Activated CD8-positive, alpha-beta memory T cell treated with anti-CD3 and anti-CD28 coated beads for 1 hour (primary cell): Measurements from ENCODE around the gene CHCT1.
A peak's percentile ranks its signal among the peaks of the same experiment; 100 is the strongest.
"Not testable (repeated sequence)": the region's sequence is repeated elsewhere in the genome, so short reads cannot be mapped to it uniquely, and the experiment has no call there.

Experiments used
- DNase-seq, 2 donors: peaks; one replicate each; pipeline ENCODE4 v3.0.0-alpha.2; 2020; ENCODE audit warnings: low read depth in 1 of 2; ENCODE audit errors: extremely low read depth in 1 of 2

Gene CHCT1

DNA sequence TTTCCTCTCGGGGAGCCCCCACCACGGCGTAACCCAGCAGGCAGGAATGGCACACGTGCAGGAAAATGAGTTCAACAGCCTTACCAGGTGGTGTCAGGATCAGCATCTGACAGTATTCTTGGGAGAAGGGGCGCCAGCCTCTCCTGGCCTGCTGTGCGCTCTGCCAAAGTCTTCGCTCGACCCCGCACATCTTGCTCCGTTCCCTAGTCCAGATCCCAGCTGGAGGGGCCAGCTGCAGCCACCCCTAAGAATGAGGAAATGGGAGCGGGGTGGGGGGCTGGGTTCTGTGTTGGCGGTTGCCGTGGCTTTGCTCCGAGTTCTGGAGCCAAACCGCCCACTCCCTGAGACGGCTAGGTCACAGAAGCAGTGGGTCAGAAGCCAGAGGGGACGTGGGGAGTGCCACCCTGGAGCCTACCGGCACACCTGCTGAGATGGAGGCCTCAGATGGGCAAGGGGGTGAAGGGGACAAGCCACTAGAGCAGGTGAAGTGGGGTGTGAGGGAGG, at the start of gene CHCT1:
Gene CHCT1 (plus strand): TSS at position 328 of the 504 bp plus-strand sequence. CDS start 104 bp downstream, at position 432.
- DNase-seq = no peak

DNA sequence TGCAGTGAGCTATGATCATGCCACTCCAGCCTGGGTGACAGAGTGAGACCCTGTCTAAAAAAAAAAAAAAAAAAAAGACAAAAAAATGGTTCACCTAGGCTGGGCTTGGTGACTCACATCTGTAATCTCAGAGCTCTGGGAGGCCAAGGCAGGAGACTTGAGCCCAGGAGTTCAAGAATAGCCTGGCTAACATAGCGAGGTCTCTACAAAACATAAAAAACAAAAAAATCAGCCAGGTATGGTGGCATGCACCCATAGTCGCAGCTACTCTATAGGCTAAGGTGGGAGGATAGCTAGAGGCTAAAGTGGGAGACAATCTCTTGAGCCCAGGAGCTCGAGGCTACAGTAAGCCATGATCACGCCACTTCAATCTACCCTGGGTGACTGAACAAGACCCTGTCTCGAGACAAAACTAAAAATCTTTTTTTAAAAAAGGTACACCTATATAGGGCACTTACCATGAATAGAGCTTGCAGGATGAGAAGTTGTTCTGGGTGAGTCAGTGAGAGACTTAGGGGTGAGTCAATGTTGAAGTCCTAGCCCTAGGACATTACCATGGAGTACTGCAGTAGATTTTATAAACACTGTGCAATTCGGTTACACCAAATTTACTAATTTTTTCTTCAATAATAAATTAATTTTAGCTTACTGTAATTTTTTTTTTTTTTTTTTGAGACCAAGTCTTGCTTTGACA, 49.4 kb upstream of the CHCT1 start:
- DNase-seq = no peak

DNA sequence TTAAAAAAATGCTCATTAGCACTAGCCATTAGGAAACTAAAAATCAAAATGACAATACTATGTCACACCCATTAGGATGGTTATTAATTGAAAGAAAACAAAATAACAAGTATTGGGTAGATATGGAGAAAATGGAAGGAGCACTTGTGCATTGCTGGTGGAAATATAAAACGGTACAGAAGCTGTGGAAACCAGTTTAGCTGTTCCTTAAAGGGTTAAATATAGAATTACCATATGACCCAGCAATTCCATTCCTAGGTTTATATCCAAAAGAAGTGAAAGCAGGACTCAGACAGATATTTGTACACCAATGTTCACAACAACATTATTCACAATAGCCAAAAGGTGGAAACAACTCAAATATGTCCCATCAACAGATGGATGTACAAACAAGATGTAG, 44.1 kb upstream of the CHCT1 start:
- not testable (repeated sequence) for DNase-seq

DNA sequence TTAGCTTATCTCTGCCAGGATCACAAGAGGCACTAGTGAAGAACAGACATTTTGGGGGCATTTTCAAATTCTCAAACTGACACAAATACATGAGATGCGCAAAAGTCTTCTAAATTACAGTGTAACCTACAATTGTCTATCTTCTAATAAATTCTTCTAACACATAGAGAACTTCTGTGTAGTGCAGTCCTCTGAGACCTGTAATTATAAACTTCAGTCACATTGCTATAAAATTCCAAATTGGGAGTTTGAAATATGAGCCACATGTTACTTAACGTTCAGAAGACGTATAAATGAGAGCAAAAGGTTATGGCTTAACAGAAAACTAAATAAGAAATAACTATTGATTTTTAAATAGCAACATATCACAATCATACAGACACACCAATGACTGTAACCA, 42.8 kb upstream of the CHCT1 start:
- not testable (repeated sequence) for DNase-seq

DNA sequence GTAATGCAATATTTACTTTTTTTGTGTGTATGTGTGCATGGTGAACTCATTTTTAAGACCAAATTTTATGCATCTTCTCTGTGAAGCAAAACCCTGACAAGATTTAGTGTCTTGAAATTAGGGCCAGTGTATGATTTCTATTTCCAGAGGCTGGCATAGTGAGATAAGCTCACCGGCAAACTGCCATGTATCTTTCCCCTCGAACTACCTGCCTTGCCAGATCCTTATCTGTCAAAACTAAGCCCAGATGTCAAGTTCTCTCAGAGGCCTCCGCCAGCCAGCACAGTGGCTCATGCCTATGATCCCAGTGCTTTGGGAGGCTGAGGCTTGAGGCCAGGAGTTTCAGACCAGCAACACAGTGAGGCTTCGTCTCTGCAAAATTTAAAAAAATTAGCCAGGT, 40.3 kb upstream of the CHCT1 start:
- DNase-seq = no peak

DNA sequence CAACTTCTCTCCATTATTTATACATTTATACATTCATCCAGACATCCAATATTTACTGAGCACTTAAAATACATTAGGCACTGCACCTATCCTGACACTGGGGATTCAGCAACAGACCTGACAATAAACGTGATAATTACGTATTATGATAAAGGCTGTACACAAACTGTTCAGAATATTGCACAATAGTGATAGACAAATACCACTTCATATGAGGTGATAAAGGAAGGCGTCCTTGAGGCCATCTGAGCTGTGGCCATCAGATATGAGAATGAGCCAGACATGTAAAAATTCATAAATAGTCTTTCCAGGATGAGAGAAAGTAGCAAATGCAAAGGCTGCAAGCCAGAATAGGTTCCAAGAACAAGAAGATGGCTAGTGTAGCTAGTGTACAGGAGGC, 38.9 kb upstream of the CHCT1 start:
- DNase-seq = no peak

DNA sequence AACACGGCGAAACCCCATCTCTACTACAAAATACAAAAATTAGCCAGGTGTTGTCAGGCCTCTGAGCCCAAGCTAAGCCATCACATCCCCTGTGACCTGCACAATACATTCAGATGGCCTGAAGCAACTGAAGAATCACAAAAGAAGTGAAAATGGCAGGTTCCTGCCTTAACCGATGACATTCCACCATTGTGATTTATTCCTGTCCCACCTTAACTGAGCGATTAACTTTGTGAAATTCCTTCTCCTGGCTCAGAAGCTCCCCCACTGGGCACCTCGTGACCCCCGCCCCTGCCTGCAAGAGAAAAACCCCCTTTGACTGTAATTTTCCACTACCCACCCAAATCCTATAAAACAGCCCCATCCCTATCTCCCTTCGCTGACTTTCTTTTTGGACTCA, 37.4 kb upstream of the CHCT1 start:
- not testable (repeated sequence) for DNase-seq

DNA sequence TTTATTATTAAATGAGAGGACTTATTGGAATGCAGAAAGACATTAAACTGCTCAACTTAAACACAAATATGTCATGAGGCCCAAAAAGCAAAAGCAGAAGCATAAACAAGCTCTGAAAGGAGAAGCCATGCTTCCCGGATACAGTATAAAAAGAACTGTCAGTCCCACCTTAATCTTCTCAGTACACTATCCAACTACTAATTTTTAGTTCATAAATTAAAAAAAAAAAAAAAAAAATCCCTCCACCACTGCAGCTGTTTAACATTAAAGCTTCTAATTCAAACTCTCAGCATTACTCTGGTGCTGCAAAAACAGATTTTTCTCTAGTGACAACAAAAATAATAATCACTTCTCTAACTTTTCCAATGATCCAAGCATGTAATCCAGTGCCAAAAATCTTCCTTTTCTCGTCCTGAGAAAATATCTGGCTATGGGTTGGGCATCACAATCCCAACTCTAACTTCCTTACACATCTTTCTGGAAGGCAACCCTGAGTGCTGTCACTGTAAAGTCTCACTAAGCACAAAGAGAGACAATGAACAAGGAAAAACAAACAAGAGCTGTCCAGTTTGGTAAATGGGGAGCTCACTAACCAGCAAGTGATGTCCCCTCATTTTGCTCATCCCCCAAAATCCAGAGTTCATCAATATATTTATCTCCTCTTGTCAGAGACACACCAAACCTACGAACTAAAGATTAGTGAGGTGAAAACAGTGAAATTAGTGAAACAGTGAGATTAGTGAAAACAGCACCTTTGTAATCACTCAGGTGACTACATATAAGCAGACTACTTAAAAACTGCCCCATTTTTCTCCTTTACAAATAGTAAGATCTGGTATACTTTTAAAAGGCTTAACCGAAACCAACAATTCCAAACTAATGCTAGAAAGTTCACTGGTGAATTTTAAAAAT, 35.9 kb upstream of the CHCT1 start:
- DNase-seq = no peak

DNA sequence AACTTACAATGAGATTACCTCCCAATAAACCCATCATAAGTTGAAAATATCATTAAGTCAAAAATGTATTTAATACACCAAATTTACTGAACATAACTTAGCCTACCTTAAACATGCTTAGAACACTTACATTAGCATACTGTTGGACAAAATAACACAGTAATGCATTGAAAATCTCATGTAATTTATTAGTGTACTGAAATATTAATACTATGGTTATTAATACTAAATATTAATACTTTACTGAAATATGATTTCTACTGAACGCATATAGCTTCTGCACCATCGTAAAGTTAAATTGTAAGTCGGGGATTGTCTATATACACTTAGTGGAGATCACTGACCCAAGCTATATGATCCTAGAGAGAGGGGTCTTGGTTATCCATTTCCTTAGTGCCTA, 34.6 kb upstream of the CHCT1 start:
- DNase-seq = no peak

DNA sequence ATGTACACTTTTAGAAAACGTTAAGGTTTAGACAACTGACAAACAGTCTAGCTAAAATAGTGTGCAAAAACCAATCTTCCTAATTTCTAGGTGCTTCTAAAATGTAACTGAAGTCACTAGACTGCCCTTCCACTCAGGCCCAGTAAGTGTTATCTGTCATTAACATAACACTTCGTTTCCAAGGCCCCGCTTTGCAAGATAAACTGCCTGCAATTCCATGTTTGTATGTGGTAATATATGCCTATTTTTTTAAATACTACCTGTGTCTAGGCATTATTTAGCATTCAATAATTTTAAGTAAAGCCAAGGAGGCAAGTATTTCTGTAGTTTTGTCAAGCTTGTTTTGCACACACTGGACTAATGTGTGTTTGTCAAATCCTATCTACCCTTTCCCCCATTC, 33.5 kb upstream of the CHCT1 start:
- no peak for DNase-seq

DNA sequence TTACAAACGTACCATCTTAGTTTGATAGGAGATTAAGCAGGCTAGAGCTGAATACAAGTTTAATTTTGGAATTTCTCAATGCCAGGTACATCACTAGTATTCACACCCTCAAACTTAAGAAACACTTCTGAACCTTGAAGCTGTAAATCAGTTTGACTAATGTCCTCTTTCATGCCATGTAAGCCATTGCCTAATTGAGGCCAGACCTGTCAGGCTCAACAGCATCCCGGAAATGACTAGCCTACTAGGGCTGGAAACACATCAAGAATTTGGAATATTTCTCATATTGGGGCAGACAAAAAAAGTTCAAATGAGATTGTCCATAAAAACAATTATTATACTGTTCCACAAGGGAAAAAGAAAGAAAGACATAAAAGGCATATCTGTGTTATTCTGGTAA, 32.1 kb upstream of the CHCT1 start:
- no peak for DNase-seq

DNA sequence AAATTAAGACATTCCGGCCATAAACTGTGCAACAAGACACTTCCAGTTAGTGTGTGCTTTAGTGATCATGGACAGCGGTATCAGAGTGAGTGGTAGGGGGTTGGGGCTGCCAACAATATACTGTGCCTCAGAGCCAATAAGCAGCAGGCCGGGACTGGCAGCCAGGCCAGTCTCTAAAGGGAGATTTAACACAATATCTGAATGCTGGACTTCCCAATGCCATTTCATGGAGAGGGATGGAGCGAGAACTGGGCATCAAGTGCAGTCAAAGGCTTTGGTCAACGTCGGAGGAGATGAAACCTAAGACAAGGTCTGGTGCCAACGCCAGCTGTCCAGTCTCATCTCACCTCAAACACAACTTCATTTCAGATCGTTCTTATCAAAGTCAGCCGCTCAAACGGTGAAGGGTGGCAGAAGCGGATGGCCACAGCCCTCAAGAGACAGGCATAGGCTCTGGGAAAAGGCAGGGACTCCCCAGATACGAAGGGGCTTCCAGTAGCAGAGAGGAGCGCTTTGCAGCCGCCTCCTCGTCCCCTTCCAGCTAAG, 31.3 kb upstream of the CHCT1 start:
- no peak for DNase-seq

DNA sequence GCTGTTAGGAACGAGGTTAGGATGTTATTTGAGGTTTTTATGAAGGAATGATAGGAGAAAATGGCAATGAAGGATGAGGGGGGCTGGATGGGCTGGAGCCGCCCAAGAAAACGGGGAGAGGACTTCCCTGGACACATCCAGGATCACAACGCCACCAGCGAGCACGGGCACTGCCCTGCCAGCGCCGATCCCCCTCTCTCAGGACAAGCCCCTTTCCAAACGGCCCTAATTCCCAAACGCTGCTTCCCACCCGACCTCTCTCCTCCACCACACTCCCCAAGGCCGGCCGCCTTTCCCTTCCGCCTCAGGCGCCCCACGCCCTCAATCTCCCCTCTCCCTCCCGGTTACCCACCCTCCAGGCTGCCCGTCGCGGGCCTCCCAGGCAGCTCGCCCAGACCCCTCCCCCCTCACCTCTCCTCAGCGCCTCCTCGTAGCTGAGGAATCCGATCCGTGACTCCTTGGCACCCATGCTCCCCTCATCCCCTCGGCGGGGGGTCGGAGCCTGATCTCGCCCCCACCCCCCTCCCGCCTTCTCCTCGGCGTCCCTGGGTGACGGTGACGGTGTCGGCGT, 30.7 kb upstream of the CHCT1 start:
- no peak for DNase-seq

DNA sequence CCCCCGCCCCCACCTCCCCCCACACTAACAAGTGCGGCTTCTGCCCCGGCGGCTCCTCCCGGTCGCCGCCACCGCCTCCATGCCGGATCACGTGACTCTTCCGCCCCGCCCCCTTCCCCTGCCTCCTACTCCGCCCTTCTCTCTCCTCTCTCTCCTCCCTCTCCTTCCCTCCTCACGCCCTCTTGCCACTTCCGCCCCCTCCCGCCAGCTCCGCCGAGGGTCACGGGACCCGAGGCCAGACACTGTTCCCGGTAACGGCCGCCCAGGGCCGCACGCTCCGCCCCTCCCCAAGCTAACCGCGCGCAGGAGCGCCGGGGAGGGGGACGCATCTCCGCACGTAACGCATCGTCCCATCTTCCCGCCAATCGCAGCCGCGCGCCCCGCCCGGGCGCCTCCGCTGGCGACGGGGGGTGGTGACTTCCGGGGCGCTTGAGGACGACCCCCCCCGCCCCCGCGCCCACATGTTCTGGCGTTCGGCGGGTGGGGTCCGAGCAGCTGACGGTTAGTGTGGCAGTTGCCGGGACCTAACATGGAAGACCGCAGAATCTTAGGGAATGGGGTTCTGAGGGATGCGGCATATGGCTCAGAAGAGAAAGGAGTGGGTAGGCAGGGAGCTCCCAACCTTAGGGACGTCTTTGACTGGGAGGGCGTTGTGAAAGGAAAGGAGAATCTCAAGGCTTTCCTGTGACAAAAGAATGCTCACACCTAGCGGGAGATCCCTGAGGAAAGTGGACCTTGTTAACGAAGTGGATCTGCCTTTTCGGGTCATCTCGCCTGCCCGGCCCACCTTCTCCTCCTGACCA, 30.0 kb upstream of the CHCT1 start, which contains the start of gene USP32:
Gene USP32 (minus strand): TSS at position 92 of the 803 bp plus-strand sequence. CDS start 194 bp downstream, outside the sequence.
- DNase-seq = peak; percentile 92 to 97

DNA sequence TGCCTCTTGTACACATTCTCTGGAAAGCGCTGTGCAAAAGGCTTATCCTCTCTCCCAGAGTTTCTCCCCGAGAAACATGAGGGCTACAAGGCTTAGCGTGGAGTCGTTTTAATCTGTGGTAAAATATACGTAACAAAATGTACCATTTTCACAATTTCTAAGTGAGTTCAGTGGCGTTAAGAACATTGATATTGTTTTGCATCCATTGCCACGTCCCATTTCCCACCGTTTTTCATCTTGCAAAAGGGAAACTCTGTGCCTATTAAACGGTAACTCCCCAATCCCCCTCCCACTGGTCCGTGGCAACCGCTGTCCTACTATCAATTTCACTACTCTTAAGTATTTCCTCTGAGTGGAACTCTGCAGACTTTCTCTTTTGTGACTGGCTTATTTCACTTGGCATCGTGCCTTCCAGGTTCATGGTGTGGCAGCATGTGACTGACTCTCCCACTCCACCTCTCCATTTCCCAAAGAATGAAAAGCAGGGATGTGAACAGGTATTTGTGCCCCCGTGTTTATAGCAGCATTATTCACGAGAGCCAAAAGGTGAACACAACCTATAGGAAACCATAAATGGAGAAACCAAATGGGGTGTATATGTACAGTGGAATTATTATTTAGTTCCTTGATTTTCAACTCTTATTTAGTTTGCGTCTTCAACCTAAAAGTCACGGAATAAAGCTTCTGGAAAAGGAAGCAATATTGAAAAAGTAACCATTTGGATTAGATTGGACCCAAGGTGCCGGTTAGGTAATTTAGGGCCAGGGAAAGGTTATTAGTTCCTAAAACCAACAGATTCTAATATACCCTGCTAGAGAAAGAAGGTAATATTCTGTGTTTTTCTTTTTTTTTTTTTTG, 29.2 kb upstream of the CHCT1 start:
- no peak for DNase-seq

DNA sequence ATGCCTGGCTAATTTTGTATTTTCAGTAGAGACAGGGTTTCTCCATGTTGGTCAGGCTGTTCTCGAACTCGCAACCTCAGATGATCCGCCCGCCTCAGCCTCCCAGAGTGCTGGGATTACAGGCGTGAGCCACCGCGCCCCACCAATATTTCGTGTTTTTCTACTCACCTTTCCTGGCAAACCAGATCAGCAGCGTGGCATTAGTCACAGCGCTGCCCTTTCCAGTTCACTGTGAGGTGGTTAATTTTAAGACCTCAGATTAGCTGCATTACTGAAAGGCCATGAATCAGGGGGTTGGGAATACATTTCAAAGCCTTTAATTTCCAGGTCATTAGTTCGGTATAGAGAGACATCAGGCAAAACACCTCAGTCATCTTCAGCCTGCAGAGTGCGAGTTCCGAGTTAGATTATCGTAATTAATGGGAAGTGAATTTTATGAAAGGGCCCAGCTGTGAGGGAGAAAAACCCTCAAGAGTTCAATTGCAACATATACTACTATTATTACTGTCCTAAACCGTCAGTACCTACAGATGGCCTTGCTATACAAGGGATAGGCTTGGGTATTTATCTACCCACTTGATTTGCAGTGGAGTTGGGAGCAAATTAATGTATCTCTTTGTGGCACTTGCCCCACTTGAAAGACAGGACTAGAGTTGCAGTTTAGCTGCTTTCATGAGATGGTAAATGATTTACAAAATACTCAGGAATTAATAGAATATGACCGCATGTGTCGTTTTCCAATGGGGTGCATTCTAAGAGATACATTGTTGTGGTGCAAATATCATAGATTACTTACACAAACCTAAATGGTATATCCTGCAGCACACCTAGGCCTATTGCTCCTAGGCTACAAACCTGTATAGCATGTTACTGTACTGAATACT, 28.2 kb upstream of the CHCT1 start:
- DNase-seq = no peak

DNA sequence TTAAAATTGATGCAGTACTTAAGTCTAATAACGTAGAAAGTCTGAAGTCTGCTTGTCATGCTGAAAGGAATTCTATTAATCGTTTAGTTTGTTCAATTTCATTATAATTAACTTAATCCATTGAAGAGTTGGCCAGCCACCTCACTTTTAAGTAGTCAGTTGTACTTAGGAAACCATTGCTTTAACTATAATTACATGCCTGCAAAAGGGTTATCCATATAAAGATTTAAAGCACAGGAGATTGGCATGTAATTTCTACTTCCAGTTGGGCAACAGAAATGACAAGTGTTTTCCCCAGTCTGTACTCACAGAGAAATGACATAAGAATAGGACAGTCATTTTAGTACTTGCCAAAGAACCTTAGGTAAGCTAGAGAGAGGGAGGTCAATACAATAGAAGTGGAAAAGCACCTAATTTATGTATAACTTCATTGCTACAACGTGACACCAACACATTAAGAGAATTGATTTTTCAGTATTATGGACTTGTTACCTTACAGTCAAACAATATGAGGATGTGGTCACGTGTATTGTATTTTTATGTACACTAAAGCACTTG, 26.7 kb upstream of the CHCT1 start:
- DNase-seq = no peak

DNA sequence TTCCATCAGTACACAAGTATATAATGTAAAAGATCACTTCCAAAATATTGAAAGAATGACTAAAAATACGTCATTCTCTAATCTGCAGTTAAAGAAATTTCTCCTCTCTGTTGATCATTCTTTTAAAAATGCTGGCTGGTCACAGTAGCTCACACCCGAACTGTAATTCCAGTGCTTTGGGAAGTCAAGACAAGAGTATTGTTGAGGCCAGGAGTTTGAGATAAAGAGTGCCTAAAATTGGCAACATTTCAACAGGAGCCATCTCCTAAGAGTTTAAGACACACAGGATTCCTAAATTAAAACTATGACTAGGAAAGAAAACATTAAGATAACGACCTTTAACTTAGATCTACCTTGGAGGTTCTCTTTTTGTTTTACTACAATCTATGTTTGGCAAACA, 25.9 kb upstream of the CHCT1 start:
- DNase-seq = no peak
